Measurements from ENCODE around the gene FILIP1L.
"Not testable (repeated sequence)": the region's sequence is repeated elsewhere in the genome, so short reads cannot be mapped to it uniquely, and the experiment has no call there.

The FILIP1L gene

DNA sequence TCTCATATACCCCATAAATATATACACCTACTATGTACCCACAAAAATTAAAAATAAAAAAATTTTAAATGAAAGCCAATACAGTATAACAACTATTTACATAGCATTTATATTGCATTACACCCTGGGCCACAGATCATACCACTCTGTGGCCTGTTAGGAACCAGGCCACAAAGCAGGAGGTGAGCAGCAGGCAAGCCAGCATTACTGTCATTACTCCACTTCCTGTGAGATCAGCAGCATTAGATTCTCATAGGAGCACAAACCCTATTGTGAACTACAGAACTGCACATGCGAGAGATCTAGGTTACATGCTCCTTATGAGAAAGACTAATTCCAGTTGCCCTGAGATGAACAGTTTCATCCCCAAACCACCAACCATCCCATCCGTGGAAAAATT is 17.4 kb downstream of the FILIP1L start:
- peaks cover 7% of the 10 kb centered on the region for H3K4me1 ChIP-seq (ENCODE audit: control insufficient read depth, insufficient read depth, low read length)
- H3K9me3 ChIP-seq (replicated peaks; ENCODE audit: low read length) = no peaks in the 10 kb centered on the region
- H3K27me3 ChIP-seq (ENCODE audit: control insufficient read depth, insufficient read depth, low read length) = no peaks in the 10 kb centered on the region
- H3K9ac ChIP-seq (ENCODE audit: low read depth, low read length) = no peak overlapping the region
- H3K36me3 ChIP-seq (ENCODE audit: insufficient read depth, low read length) = no peaks in the 10 kb centered on the region
- no peak overlapping the region for H3K4me2 ChIP-seq (ENCODE audit: low read length)
- no peak overlapping the region for H3K4me3 ChIP-seq (ENCODE audit: low read length)

DNA sequence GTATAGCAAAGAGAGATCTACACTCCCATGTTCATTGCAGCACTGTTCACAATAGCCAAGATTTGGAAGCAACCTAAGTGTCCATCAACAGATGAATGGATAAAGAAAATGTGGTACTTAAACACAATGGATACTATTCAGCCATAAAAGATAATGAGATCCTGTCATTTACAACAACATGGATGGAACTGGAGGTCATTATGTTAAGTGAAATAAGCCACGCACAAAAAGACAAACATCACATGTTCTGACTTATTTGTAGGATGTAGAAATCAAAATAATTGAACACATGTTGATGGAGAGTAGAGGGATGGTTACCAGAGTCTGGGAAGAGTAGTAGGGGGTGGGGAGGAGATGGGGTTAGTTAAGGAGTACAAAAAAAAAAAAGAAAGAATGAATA is 18.0 kb downstream of the FILIP1L start:
- H3K9ac ChIP-seq (ENCODE audit: low read depth, low read length); H3K4me2 ChIP-seq (ENCODE audit: low read length); H3K36me3 ChIP-seq (ENCODE audit: insufficient read depth, low read length); H3K4me1 ChIP-seq (ENCODE audit: control insufficient read depth, insufficient read depth, low read length); H3K9me3 ChIP-seq (replicated peaks; ENCODE audit: low read length); H3K27me3 ChIP-seq (ENCODE audit: control insufficient read depth, insufficient read depth, low read length); H3K4me3 ChIP-seq (ENCODE audit: low read length): not testable (repeated sequence)

- no peak overlapping the region for H3K9ac ChIP-seq (ENCODE audit: low read depth, low read length)
- H3K4me1 ChIP-seq (ENCODE audit: control insufficient read depth, insufficient read depth, low read length) = peaks cover 21% of the 10 kb centered on the region
- no peaks in the 10 kb centered on the region for H3K36me3 ChIP-seq (ENCODE audit: insufficient read depth, low read length)
- no peaks in the 10 kb centered on the region for H3K9me3 ChIP-seq (replicated peaks; ENCODE audit: low read length)
- no peak overlapping the region for H3K4me3 ChIP-seq (ENCODE audit: low read length)
- no peaks in the 10 kb centered on the region for H3K27me3 ChIP-seq (ENCODE audit: control insufficient read depth, insufficient read depth, low read length)
- H3K4me2 ChIP-seq (ENCODE audit: low read length) = no peak overlapping the region
Measured at GRCh38 chr3:100093831-100094230, 20.5 kb downstream of the FILIP1L start.

DNA sequence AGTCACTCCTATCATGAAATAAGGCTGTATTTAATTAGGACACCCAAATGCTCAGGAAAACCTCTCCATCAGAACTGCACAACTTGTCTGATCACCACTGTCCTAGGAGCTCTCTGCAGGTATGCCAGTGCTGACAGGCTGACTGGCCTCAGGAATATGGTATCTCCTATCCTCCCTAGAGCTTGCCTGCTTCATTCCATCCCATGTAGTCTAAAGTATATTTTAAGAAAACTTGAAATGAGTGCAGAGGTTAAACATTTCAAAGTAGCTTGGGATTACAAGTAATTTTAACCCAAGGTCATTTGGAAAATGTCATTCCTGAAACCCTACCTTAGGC is 23.7 kb downstream of the FILIP1L start:
- Histone ChIP-seq H3K4me3 (ENCODE audit: low read length) (no peak overlapping the region), H3K9ac (ENCODE audit: low read depth, low read length) (no peak overlapping the region), H3K9me3 (replicated peaks; ENCODE audit: low read length) (no peaks in the 10 kb centered on the region), H3K4me2 (ENCODE audit: low read length) (no peak overlapping the region), H3K27me3 (ENCODE audit: control insufficient read depth, insufficient read depth, low read length) (no peaks in the 10 kb centered on the region), H3K4me1 (ENCODE audit: control insufficient read depth, insufficient read depth, low read length) (peaks cover 44% of the 10 kb centered on the region), H3K36me3 (ENCODE audit: insufficient read depth, low read length) (no peaks in the 10 kb centered on the region)

DNA sequence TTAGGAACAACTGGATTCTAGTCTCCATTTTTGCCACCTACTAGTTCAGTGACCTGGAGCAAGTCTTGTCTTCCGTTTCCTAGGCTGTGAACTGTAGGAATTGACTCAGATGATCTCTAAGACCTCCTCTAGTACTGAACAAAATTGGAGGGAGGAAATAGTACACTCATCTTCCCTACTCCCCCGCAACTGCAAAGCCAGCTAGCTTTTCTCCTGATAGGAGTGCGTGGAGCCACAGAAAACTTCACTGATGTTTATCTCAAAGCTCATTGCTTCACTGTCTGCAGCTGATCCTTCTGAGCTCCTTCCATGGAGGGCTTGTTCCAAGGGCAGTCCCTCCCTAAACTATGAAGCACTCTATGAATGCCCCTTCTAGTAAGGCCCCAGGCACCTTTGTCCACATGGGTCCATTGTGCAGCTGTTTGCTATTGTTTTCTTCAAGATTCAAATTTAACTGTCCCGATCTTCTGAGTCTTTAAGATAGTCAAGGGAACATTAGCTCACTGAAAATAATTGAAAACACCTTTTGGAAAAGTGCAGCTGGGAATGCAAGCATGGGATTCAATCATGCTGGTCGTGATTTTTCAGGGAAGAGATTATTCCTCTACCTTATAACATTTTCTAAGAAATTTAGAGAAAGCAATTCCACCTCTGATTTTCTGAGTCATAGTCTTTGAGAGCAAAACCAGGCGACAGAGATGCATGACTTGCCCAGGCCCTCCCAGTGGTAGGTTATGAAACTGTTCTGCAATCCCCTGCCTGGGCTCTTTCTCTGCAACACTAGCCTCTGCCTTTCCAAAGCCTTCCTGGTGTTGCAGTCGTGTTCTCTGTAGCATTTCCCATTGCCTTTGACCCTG is 24.3 kb downstream of the FILIP1L start:
- Histone ChIP-seq H3K4me2 (ENCODE audit: low read length) (no peak overlapping the region), H3K9me3 (replicated peaks; ENCODE audit: low read length) (no peaks in the 10 kb centered on the region), H3K4me1 (ENCODE audit: control insufficient read depth, insufficient read depth, low read length) (peaks cover 44% of the 10 kb centered on the region), H3K4me3 (ENCODE audit: low read length) (no peak overlapping the region), H3K36me3 (ENCODE audit: insufficient read depth, low read length) (no peaks in the 10 kb centered on the region), H3K9ac (ENCODE audit: low read depth, low read length) (no peak overlapping the region), H3K27me3 (ENCODE audit: control insufficient read depth, insufficient read depth, low read length) (no peaks in the 10 kb centered on the region)

DNA sequence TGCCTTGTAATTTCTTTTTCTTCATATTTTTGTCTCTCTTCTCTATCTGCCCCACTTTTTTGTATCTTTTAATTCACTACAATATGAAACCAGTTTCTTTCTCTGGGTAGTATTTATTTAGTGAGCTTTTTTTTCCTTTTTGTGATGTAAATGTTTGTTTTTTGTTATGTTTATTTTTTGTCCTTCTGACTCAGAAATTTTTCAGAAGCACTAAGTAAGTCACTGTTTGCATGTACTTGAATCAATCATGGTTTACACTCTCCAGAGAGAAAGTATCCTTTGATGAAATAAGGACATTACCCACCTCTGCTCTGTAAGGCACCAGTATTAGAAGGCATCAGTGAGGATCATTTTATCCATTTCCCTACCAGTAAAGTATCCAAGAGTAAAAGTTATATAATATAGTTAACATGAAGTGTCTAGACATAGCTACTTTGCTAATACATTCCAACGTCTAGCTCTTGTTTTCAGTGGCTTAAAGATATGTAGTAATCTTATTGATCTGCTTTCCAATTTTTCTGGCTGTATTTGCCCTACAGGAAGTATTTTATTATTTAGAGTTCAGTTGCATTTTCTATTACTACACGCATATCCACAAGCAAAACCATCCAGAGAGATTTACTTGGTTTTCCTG is 25.4 kb downstream of the FILIP1L start:
- peaks cover 3% of the 10 kb centered on the region for H3K27me3 ChIP-seq (ENCODE audit: control insufficient read depth, insufficient read depth, low read length)
- no peak overlapping the region for H3K4me3 ChIP-seq (ENCODE audit: low read length)
- H3K4me1 ChIP-seq (ENCODE audit: control insufficient read depth, insufficient read depth, low read length) = peaks cover 41% of the 10 kb centered on the region
- H3K9ac ChIP-seq (ENCODE audit: low read depth, low read length) = no peak overlapping the region
- H3K4me2 ChIP-seq (ENCODE audit: low read length) = no peak overlapping the region
- H3K9me3 ChIP-seq (replicated peaks; ENCODE audit: low read length) = no peaks in the 10 kb centered on the region
- no peaks in the 10 kb centered on the region for H3K36me3 ChIP-seq (ENCODE audit: insufficient read depth, low read length)

DNA sequence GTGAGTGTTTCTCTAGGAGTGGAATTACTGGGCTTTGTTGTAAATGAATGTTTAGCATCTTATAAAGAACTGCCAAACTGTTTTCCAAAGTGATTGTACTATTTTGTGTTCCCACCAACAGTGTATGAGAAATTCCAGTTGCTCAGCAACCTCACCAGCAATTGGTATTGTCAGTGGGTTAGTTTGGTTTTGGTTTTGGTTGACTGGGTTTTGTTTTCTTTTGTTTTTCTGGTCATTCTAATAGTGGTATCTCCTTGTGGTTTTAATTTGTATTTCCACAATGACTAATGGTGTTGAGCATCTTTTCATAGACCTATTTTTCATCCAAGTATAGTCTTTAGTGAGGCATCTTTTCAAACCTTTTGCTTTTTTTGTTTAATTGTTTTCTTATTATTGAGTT is 27.1 kb downstream of the FILIP1L start:
- peak overlapping the region; percentile 48 for H3K9ac ChIP-seq (ENCODE audit: low read depth, low read length)
- no peaks in the 10 kb centered on the region for H3K36me3 ChIP-seq (ENCODE audit: insufficient read depth, low read length)
- peak overlapping the region; percentile 41 for H3K4me3 ChIP-seq (ENCODE audit: low read length)
- H3K27me3 ChIP-seq (ENCODE audit: control insufficient read depth, insufficient read depth, low read length) = peaks cover 3% of the 10 kb centered on the region
- H3K4me1 ChIP-seq (ENCODE audit: control insufficient read depth, insufficient read depth, low read length) = peaks cover 37% of the 10 kb centered on the region
- H3K9me3 ChIP-seq (replicated peaks; ENCODE audit: low read length) = no peaks in the 10 kb centered on the region
- H3K4me2 ChIP-seq (ENCODE audit: low read length) = peak overlapping the region; percentile 14

DNA sequence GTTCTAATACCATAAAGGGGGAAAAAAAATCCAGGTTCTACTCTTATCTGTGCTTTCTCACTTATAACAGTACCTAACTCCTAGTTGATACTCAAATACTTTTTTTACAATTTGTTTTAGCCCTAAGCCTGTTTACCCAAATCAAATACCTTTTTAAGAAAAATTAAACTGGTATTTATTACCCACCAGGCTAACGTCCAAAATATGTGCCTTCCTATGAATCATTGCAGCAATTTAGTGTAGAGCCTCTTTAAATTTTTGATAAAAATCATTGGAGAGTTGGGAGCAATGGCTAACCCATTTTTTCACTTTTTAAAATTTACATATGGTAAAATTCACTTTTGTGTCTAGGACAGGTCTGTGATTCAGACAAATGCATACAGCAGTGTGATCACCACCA is 27.9 kb downstream of the FILIP1L start:
- no peaks in the 10 kb centered on the region for H3K36me3 ChIP-seq (ENCODE audit: insufficient read depth, low read length)
- peaks cover 37% of the 10 kb centered on the region for H3K4me1 ChIP-seq (ENCODE audit: control insufficient read depth, insufficient read depth, low read length)
- peak overlapping the region; percentile 48 for H3K9ac ChIP-seq (ENCODE audit: low read depth, low read length)
- H3K4me3 ChIP-seq (ENCODE audit: low read length) = no peak overlapping the region
- H3K4me2 ChIP-seq (ENCODE audit: low read length) = peak overlapping the region; percentile 14
- H3K27me3 ChIP-seq (ENCODE audit: control insufficient read depth, insufficient read depth, low read length) = peaks cover 3% of the 10 kb centered on the region
- H3K9me3 ChIP-seq (replicated peaks; ENCODE audit: low read length) = no peaks in the 10 kb centered on the region

DNA sequence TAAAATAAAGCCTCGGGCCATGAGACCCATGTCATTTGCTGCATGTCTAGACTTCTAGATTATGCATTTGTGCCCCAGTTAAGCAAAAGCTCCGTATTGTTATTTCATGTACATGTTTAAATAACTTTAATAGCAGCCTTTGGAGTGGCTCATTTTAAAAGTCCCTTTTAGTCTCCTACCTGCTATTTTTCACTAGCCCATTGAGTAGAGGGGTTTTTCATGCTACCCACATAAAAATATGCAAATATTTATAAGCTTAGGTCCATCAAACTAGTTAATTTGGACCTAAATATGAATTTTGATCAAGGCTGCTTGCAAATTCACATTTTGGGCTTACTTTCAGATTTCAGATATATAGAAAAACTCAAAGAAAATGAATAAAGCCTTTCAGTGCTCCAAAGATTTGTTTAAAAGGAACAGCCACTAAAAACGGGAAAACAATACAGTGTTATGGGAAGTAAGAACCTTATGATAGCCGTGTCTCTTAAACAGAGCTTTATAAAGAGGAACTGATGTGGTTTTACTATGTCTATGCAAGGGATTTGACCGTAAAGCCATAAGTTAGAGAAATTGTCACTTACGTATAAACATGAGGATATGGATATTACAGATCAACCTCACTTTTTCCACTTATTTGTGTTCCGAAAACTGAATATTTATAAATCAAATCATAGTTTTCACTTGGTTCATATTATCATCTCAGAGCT is 30.0 kb downstream of the FILIP1L start:
- peaks cover 3% of the 10 kb centered on the region for H3K27me3 ChIP-seq (ENCODE audit: control insufficient read depth, insufficient read depth, low read length)
- H3K4me2 ChIP-seq (ENCODE audit: low read length) = no peak overlapping the region
- no peaks in the 10 kb centered on the region for H3K9me3 ChIP-seq (replicated peaks; ENCODE audit: low read length)
- H3K4me3 ChIP-seq (ENCODE audit: low read length) = no peak overlapping the region
- no peaks in the 10 kb centered on the region for H3K36me3 ChIP-seq (ENCODE audit: insufficient read depth, low read length)
- no peak overlapping the region for H3K9ac ChIP-seq (ENCODE audit: low read depth, low read length)
- peaks cover 27% of the 10 kb centered on the region for H3K4me1 ChIP-seq (ENCODE audit: control insufficient read depth, insufficient read depth, low read length)

- Histone ChIP-seq H3K4me1 (ENCODE audit: control insufficient read depth, insufficient read depth, low read length) (peaks cover 19% of the 10 kb centered on the region), H3K9ac (ENCODE audit: low read depth, low read length) (no peak overlapping the region), H3K4me3 (ENCODE audit: low read length) (no peak overlapping the region), H3K4me2 (ENCODE audit: low read length) (no peak overlapping the region), H3K9me3 (replicated peaks; ENCODE audit: low read length) (no peaks in the 10 kb centered on the region), H3K27me3 (ENCODE audit: control insufficient read depth, insufficient read depth, low read length) (peaks cover 3% of the 10 kb centered on the region), H3K36me3 (ENCODE audit: insufficient read depth, low read length) (no peaks in the 10 kb centered on the region)
Measured at GRCh38 chr3:100083209-100083608, 31.1 kb downstream of the FILIP1L start.

GRCh38 chr3:100082714-100083113 is 31.6 kb downstream of the FILIP1L start:
- H3K9me3 ChIP-seq (replicated peaks; ENCODE audit: low read length) = no peaks in the 10 kb centered on the region
- H3K27me3 ChIP-seq (ENCODE audit: control insufficient read depth, insufficient read depth, low read length) = peaks cover 3% of the 10 kb centered on the region
- peaks cover 19% of the 10 kb centered on the region for H3K4me1 ChIP-seq (ENCODE audit: control insufficient read depth, insufficient read depth, low read length)
- H3K4me3 ChIP-seq (ENCODE audit: low read length) = no peak overlapping the region
- no peak overlapping the region for H3K4me2 ChIP-seq (ENCODE audit: low read length)
- H3K9ac ChIP-seq (ENCODE audit: low read depth, low read length) = no peak overlapping the region
- H3K36me3 ChIP-seq (ENCODE audit: insufficient read depth, low read length) = no peaks in the 10 kb centered on the region
